Neuronal stem cell (in vitro differentiated cells): ENCODE results near the gene CXADR.

Experiments
- DNase-seq: peaks from one replicate; pipeline ENCODE4 v3.0.0-alpha.2; 2013; ENCODE audit warnings: low spot score
- H2AFZ ChIP-seq: one replicate; pipeline ENCODE4 v1.6.1; 2013; ENCODE audit warnings: mild to moderate bottlenecking, low read length, inconsistent platforms
- H2AK5ac ChIP-seq: 2 replicates; pipeline ENCODE4 v1.6.1; 2013; ENCODE audit warnings: low read depth, mild to moderate bottlenecking, inconsistent platforms, low read length, moderate library complexity, mixed read lengths
- H2BK120ac ChIP-seq: 2 replicates; pipeline ENCODE4 v1.6.1; 2013; ENCODE audit warnings: low read depth, mild to moderate bottlenecking, inconsistent platforms, low read length, moderate library complexity, mixed read lengths
- H2BK12ac ChIP-seq: one replicate; pipeline ENCODE4 v1.6.1; 2013; ENCODE audit warnings: low read length, inconsistent platforms
- H2BK15ac ChIP-seq: 2 replicates; pipeline ENCODE4 v1.6.1; 2013; ENCODE audit warnings: mild to moderate bottlenecking, low read length, inconsistent platforms, mixed read lengths
- H2BK5ac ChIP-seq: one replicate; pipeline ENCODE4 v1.6.1; 2013; ENCODE audit warnings: inconsistent platforms, mild to moderate bottlenecking, low read length, moderate library complexity
- H3K14ac ChIP-seq: one replicate; pipeline ENCODE4 v1.6.1; 2013; ENCODE audit warnings: low read length, inconsistent platforms
- H3K18ac ChIP-seq: 2 replicates; pipeline ENCODE4 v1.6.1; 2013; ENCODE audit warnings: low read length, inconsistent platforms
- H3K23ac ChIP-seq: 2 replicates; pipeline ENCODE4 v1.6.1; 2013; ENCODE audit warnings: low read depth, mild to moderate bottlenecking, mixed read lengths, low read length, inconsistent platforms; ENCODE audit not compliant: poor library complexity
- H3K27ac ChIP-seq: replicated peaks from 3 replicates; pipeline ENCODE4 v1.5.1; 2013; ENCODE audit warnings: low read length, inconsistent platforms
- H3K27me3 ChIP-seq, 3 experiments: 2 replicates each; pipeline ENCODE4 v1.6.1; 2013; ENCODE audit warnings: low read length in 3 of 3, mild to moderate bottlenecking in 2 of 3, inconsistent platforms in 1 of 3, low read depth in 1 of 3, mixed read lengths in 1 of 3, moderate library complexity in 1 of 3; ENCODE audit not compliant: control insufficient read depth in 3 of 3, insufficient read depth in 3 of 3
- H3K36me3 ChIP-seq, 2 donors: replicated peaks in 1 of 2; 2 replicates each; pipeline ENCODE4 v1.6.1; 2013; ENCODE audit warnings: low read length in 2 of 2; ENCODE audit not compliant: control insufficient read depth in 2 of 2, insufficient read depth in 2 of 2
- H3K4ac ChIP-seq: 2 replicates; pipeline ENCODE4 v1.6.1; 2013; ENCODE audit warnings: inconsistent platforms, mild to moderate bottlenecking, low read length, moderate library complexity
- H3K4me1 ChIP-seq, 2 donors: 1 replicate in 1 of 2; 2 replicates in 1 of 2; pipeline ENCODE4 v1.6.1; 2013; ENCODE audit warnings: low read length in 2 of 2, low read depth in 1 of 2; ENCODE audit not compliant: control insufficient read depth in 2 of 2, insufficient read depth in 1 of 2
- H3K4me2 ChIP-seq: one replicate; pipeline ENCODE4 v1.6.1; 2013; ENCODE audit warnings: mild to moderate bottlenecking, low read length, inconsistent platforms; ENCODE audit not compliant: insufficient read depth, poor library complexity, severe bottlenecking
- H3K4me3 ChIP-seq, 2 donors: 2 replicates each; pipeline ENCODE4 v1.5.1; 2013; ENCODE audit warnings: low read length in 2 of 2, mild to moderate bottlenecking in 2 of 2, inconsistent platforms in 1 of 2, moderate library complexity in 1 of 2
- H3K79me1 ChIP-seq: one replicate; pipeline ENCODE4 v1.6.1; 2013; ENCODE audit warnings: low read depth, mild to moderate bottlenecking, inconsistent platforms, low read length, moderate library complexity
- H3K9ac ChIP-seq: one replicate; pipeline ENCODE4 v1.6.1; 2013; ENCODE audit warnings: mild to moderate bottlenecking, low read depth, low read length, inconsistent platforms; ENCODE audit not compliant: poor library complexity
- H3K9me3 ChIP-seq, 2 donors: replicated peaks in 1 of 2; 2 replicates each; pipeline versions ENCODE3 to v1.6.1; 2013; ENCODE audit warnings: low read length in 2 of 2, mild to moderate bottlenecking in 2 of 2, inconsistent platforms in 1 of 2, low read depth in 1 of 2, mixed read lengths in 1 of 2, moderate library complexity in 1 of 2; ENCODE audit not compliant: control insufficient read depth in 2 of 2, insufficient read depth in 1 of 2
- H4K8ac ChIP-seq: one replicate; pipeline ENCODE4 v1.6.1; 2013; ENCODE audit warnings: low read depth, mild to moderate bottlenecking, inconsistent platforms, low read length, moderate library complexity
- H4K91ac ChIP-seq: one replicate; pipeline ENCODE4 v1.6.1; 2013; ENCODE audit warnings: low read length, low read depth, mild to moderate bottlenecking, inconsistent platforms; ENCODE audit not compliant: poor library complexity
- WGBS, 2 donors: extraction: QIAGEN DNeasy Blood & Tissue Kit; methylation state at CpG; one replicate each; pipeline ENCODE4 v1.1.7; 2013; ENCODE audit warnings: missing lambda C conversion rate in 2 of 2, mixed read lengths in 1 of 2; ENCODE audit not compliant: insufficient read length in 2 of 2, insufficient replicate concordance in 1 of 2; ENCODE audit errors: extremely low coverage in 2 of 2; 5-methylcytosine and 5-hydroxymethylcytosine counted together

CXADR gene

GRCh38 chr21:17526776-17527175 lies 13.9 kb downstream of the CXADR start:
- DNase-seq, result no peak
- H2BK12ac ChIP-seq, result no peak overlapping the region
- 100% methylated on average over 1 of the region's 3 CpGs; no CpG with 5 or more reads in 1 of the 2 donors for WGBS, 2 donors
- peaks cover 1 to 12% of the 10 kb centered on the region in 2 donors for H3K36me3 ChIP-seq
- no peak overlapping the region for H4K8ac ChIP-seq
- no peak overlapping the region for H2AFZ ChIP-seq
- H3K18ac ChIP-seq, result no peak overlapping the region
- H3K79me1 ChIP-seq, result peaks cover 2% of the 10 kb centered on the region
- no peak overlapping the region for H3K9ac ChIP-seq
- no peak overlapping the region for H3K4ac ChIP-seq
- H3K27me3 ChIP-seq, result no peaks in the 10 kb centered on the region
- H3K14ac ChIP-seq, result no peak overlapping the region
- peaks cover 0 to 4% of the 10 kb centered on the region in 2 donors for H3K9me3 ChIP-seq
- H3K4me2 ChIP-seq, result no peak overlapping the region
- H3K4me3 ChIP-seq, result no peak overlapping the region
- no peak overlapping the region for H4K91ac ChIP-seq
- H2BK120ac ChIP-seq, result no peak overlapping the region
- H2AK5ac ChIP-seq, result no peak overlapping the region
- no peak overlapping the region for H3K23ac ChIP-seq
- H3K4me1 ChIP-seq, result no peaks in the 10 kb centered on the region
- no peak overlapping the region for H2BK5ac ChIP-seq
- no peak overlapping the region for H3K27ac ChIP-seq
- H2BK15ac ChIP-seq, result no peak overlapping the region

GRCh38 chr21:17527240-17527639 lies 14.4 kb downstream of the CXADR start:
- H2BK12ac ChIP-seq, result no peak overlapping the region
- peaks cover 2% of the 10 kb centered on the region for H3K79me1 ChIP-seq
- H2BK120ac ChIP-seq, result no peak overlapping the region
- H2BK15ac ChIP-seq, result no peak overlapping the region
- H4K91ac ChIP-seq, result no peak overlapping the region
- no peak overlapping the region for H3K4me2 ChIP-seq
- H2AK5ac ChIP-seq, result no peak overlapping the region
- H4K8ac ChIP-seq, result no peak overlapping the region
- H3K27me3 ChIP-seq, result no peaks in the 10 kb centered on the region
- no peak overlapping the region for H3K23ac ChIP-seq
- no peak overlapping the region for H3K14ac ChIP-seq
- H2BK5ac ChIP-seq, result no peak overlapping the region
- H3K9me3 ChIP-seq, result peaks cover 0 to 4% of the 10 kb centered on the region in 2 donors
- no peak for DNase-seq
- H2AFZ ChIP-seq, result no peak overlapping the region
- no peak overlapping the region for H3K18ac ChIP-seq
- H3K4me3 ChIP-seq, result no peak overlapping the region
- H3K4ac ChIP-seq, result no peak overlapping the region
- no CpG with 5 or more reads among the region's 2 CpGs for WGBS, 2 donors
- no peak overlapping the region for H3K9ac ChIP-seq
- H3K36me3 ChIP-seq, result peaks cover 1 to 10% of the 10 kb centered on the region in 2 donors
- no peak overlapping the region for H3K27ac ChIP-seq
- H3K4me1 ChIP-seq, result no peaks in the 10 kb centered on the region

- Histone ChIP-seq H2BK120ac (no peak overlapping the region), H2BK15ac (no peak overlapping the region), H3K14ac (no peak overlapping the region), H2BK5ac (no peak overlapping the region), H3K4me3 (no peak overlapping the region), H3K9ac (no peak overlapping the region), H3K27ac (no peak overlapping the region), H3K4me2 (no peak overlapping the region), H2AFZ (no peak overlapping the region), H3K4ac (no peak overlapping the region), H3K4me1 (no peaks in the 10 kb centered on the region), H4K8ac (no peak overlapping the region), H3K23ac (no peak overlapping the region), H2BK12ac (no peak overlapping the region), H2AK5ac (no peak overlapping the region), H3K18ac (no peak overlapping the region), H3K36me3 (peaks cover 1 to 10% of the 10 kb centered on the region in 2 donors), H3K9me3 (peaks cover 0 to 4% of the 10 kb centered on the region in 2 donors), H3K79me1 (peaks cover 2% of the 10 kb centered on the region), H3K27me3 (no peaks in the 10 kb centered on the region), H4K91ac (no peak overlapping the region)
- DNase-seq, result no peak
- no CpG with 5 or more reads among the region's 5 CpGs for WGBS, 2 donors
Measured at GRCh38 chr21:17527711-17528110, 14.9 kb downstream of the CXADR start.

- Histone ChIP-seq H3K4me3 (no peak overlapping the region), H3K36me3 (peaks cover 0 to 6% of the 10 kb centered on the region in 2 donors), H4K91ac (no peak overlapping the region), H2AK5ac (no peak overlapping the region), H3K27ac (no peak overlapping the region), H3K4ac (no peak overlapping the region), H3K79me1 (peaks cover under 1% of the 10 kb centered on the region), H3K27me3 (no peaks in the 10 kb centered on the region), H3K9ac (no peak overlapping the region), H3K23ac (no peak overlapping the region), H3K14ac (no peak overlapping the region), H2BK12ac (no peak overlapping the region), H2AFZ (no peak overlapping the region), H3K18ac (no peak overlapping the region), H2BK15ac (no peak overlapping the region), H2BK5ac (no peak overlapping the region), H3K4me2 (no peak overlapping the region), H3K9me3 (peaks cover 0 to 9% of the 10 kb centered on the region in 2 donors), H2BK120ac (no peak overlapping the region), H4K8ac (no peak overlapping the region), H3K4me1 (no peaks in the 10 kb centered on the region)
- DNase-seq, result no peak
- no CpG with 5 or more reads among the region's 5 CpGs for WGBS, 2 donors
Measured at GRCh38 chr21:17529648-17530047, 16.8 kb downstream of the CXADR start.
